Thymus (tissue), 11 donors: ENCODE results near the gene ARHGAP45. TPM values are rescaled to one million over a fixed set of nuclear protein-coding genes. Genes with fewer than 3 reads are reported as not detected.
A peak's percentile ranks its signal among the peaks of the same experiment; 100 is the strongest.

Experiments
- DNase-seq, 9 donors: peaks; one replicate each; pipeline ENCODE4 v3.0.0-alpha.2; 2013; ENCODE audit warnings: low spot score in 9 of 9, low read depth in 6 of 9, missing footprints in 1 of 9
- H3K27ac ChIP-seq, 2 donors: one replicate each; pipeline ENCODE4 v1.5.1; 2013; ENCODE audit warnings: control low read depth in 1 of 2, low read depth in 1 of 2, low read length in 1 of 2, mild to moderate bottlenecking in 1 of 2, moderate library complexity in 1 of 2
- H3K27me3 ChIP-seq, 2 donors: one replicate each; pipeline ENCODE4 v1.5.1; 2013; ENCODE audit warnings: low read length in 1 of 2; ENCODE audit not compliant: control insufficient read depth in 2 of 2, insufficient read depth in 1 of 2
- H3K36me3 ChIP-seq, 2 donors: one replicate each; pipeline ENCODE4 v1.5.1; 2013; ENCODE audit warnings: low read length in 1 of 2, mild to moderate bottlenecking in 1 of 2, moderate library complexity in 1 of 2; ENCODE audit not compliant: control insufficient read depth in 2 of 2, insufficient read depth in 2 of 2
- H3K4me1 ChIP-seq, 2 donors: one replicate each; pipeline ENCODE4 v1.5.1; 2013; ENCODE audit warnings: low read length in 2 of 2; ENCODE audit not compliant: control insufficient read depth in 2 of 2, insufficient read depth in 2 of 2
- H3K4me3 ChIP-seq, 2 donors: one replicate each; pipeline ENCODE4 v1.5.1; 2013; ENCODE audit warnings: low read length in 2 of 2, control low read depth in 1 of 2, mild to moderate bottlenecking in 1 of 2
- H3K9me3 ChIP-seq, 2 donors: one replicate each; pipeline ENCODE4 v1.5.1; 2013; ENCODE audit warnings: low read length in 1 of 2, mild to moderate bottlenecking in 1 of 2; ENCODE audit not compliant: control insufficient read depth in 2 of 2, insufficient read depth in 1 of 2
- WGBS: extraction: QIAGEN DNeasy Blood & Tissue Kit; methylation state at CpG from one replicate; pipeline ENCODE4 v1.1.7; 2013; 5-methylcytosine and 5-hydroxymethylcytosine counted together
- polyA plus RNA-seq: library from polyadenylated mRNA; stranded (reverse); fragments of 200-250 nt; gene quantifications from one replicate; pipeline ENCODE4 v1.2.3, GENCODE V29; 2013
- total RNA-seq: library from RNA; stranded (reverse); fragments of 120-200 nt; gene quantifications from one replicate; pipeline ENCODE4 v1.2.4, GENCODE V29; 2013
- donor health status: healthy.

ARHGAP45 gene
- total and polyA plus RNA-seq, 2 donors = 118 to 295 TPM

DNA sequence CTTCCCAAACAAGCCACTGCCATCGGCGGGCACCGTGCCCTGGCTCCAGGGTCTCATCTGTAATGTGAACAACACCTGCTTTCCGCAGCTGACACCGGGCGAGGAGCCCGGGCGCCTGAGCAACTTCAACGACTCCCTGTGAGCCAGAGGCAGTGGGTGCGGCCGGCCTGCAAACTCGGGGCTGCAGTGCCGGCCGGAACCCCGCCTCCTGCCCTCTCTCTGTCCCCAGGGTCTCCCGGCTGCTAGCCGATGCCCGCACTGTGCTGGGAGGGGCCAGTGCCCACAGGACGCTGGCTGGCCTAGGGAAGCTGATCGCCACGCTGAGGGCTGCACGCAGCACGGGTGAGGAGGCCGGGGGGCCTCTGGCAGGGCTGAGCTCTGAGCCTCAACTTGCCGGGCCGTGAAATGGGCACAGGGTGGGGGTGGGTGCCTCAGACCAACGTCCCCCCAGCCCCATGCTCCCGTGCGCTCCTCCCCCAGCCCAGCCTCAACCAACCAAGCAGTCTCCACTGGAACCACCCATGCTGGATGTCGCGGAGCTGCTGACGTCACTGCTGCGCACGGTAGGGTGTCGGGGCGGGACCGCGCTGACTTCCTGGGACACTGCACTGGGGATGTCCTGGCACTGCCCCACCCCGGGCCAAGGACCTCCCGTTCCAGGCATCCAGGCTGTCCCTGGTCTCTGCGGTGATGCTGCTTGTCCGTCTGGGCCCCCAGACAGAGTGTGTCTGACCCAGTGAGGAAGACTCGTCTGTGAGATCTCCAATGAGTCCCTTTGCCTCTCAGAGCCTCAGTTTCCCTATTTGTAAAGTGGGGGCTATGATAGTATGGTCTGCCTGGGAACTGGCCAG is 24.9 kb upstream of the ARHGAP45 start:
- DNase-seq = no peak
- H3K4me1 ChIP-seq = peaks cover 29 to 45% of the 10 kb centered on the region in 2 donors
- no peak overlapping the region for H3K27ac ChIP-seq
- no peak overlapping the region for H3K4me3 ChIP-seq
- H3K9me3 ChIP-seq = peaks cover 0 to 12% of the 10 kb centered on the region in 2 donors
- peaks cover 31 to 39% of the 10 kb centered on the region in 2 donors for H3K36me3 ChIP-seq
- WGBS = 96% methylated on average over 43 of the region's 43 CpGs
- H3K27me3 ChIP-seq = no peaks in the 10 kb centered on the region

DNA sequence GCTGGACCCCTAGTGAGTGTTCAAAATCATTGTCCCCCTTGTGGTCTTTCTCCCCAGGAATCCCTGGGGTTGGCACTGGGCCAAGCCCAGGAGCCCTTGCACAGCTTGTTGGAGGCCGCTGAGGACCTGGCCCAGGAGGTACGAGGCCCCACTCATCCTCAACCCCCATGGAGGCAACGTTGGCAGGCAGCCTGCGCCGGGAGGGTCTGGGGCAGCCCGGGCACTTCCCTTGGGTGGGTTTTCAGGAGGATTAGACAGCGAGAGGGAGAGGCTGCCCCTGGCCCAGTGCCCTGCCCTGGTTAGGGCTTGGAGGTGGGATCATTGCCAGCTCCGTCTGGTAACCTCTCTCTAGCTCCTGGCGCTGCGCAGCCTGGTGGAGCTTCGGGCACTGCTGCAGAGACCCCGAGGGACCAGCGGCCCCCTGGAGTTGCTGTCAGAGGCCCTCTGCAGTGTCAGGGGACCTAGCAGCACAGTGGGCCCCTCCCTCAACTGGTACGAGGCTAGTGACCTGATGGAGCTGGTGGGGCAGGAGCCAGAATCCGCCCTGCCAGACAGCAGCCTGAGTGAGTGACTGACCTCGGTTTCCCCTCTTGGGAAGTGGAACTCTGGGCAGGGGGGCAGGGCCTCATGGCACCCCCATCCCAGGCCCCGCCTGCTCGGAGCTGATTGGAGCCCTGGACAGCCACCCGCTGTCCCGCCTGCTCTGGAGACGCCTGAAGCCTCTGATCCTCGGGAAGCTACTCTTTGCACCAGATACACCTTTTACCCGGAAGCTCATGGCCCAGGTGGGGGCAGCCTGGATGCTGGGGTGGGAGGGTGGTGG is 24.1 kb upstream of the ARHGAP45 start:
- WGBS = 93% methylated on average over 23 of the region's 23 CpGs
- DNase-seq = no peak
- H3K4me3 ChIP-seq = no peak overlapping the region
- H3K27ac ChIP-seq = no peak overlapping the region
- H3K4me1 ChIP-seq = peaks cover 22 to 38% of the 10 kb centered on the region in 2 donors
- H3K9me3 ChIP-seq = peaks cover 0 to 12% of the 10 kb centered on the region in 2 donors
- no peaks in the 10 kb centered on the region for H3K27me3 ChIP-seq
- H3K36me3 ChIP-seq = peaks cover 29 to 48% of the 10 kb centered on the region in 2 donors

DNA sequence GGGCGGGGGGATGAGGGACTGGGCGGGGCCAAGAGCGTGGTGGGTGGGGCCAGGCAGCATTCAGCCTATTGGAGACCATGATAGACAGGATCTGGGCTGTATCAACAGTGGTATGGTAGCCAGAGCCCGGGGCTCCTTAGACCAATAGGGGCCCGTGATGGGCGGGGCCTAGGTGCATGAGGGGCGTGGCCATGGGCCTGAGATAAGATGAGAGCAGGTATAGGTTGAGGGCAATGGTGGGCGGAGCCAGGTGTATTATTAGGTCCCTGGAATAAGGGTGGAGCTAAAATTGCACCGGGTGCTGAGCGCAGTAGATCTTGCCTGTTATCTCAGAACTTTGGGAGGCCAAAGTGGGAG is 21.7 kb upstream of the ARHGAP45 start:
- Histone ChIP-seq H3K27ac (no peak overlapping the region), H3K4me1 (peaks cover 6 to 17% of the 10 kb centered on the region in 2 donors), H3K9me3 (peaks cover 0 to 12% of the 10 kb centered on the region in 2 donors), H3K27me3 (no peaks in the 10 kb centered on the region), H3K36me3 (peaks cover 29 to 48% of the 10 kb centered on the region in 2 donors), H3K4me3 (no peak overlapping the region)
- WGBS = 93% methylated on average over 10 of the region's 10 CpGs
- DNase-seq = no peak

DNA sequence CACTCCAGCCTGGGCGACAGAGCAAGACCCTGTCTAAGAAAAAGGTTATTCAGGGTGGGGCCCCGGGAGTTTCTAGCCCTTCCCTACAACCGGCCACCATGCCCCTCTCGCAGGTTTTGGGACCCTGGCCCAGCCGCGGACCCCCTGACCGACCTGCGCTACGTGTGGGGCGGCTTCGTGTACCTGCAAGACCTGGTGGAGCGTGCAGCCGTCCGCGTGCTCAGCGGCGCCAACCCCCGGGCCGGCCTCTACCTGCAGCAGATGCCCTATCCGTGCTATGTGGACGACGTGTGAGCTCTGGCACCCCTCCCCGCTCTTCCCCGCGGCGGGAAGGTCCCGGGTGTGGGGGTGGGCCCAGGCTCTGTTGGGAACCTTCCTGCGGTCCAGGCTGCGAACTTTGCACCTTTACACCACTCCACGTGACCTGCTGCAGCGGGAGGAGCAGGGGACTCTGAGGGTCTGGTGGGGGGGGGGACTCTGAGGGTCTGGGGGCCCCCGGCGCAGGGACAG is 20.8 kb upstream of the ARHGAP45 start:
- Histone ChIP-seq H3K9me3 (peaks cover 0 to 16% of the 10 kb centered on the region in 2 donors), H3K27me3 (no peaks in the 10 kb centered on the region), H3K36me3 (peaks cover 31 to 52% of the 10 kb centered on the region in 2 donors), H3K27ac (no peak overlapping the region), H3K4me1 (peaks cover 4 to 7% of the 10 kb centered on the region in 2 donors), H3K4me3 (no peak overlapping the region)
- 96% methylated on average over 33 of the region's 33 CpGs for WGBS
- no peak for DNase-seq

DNA sequence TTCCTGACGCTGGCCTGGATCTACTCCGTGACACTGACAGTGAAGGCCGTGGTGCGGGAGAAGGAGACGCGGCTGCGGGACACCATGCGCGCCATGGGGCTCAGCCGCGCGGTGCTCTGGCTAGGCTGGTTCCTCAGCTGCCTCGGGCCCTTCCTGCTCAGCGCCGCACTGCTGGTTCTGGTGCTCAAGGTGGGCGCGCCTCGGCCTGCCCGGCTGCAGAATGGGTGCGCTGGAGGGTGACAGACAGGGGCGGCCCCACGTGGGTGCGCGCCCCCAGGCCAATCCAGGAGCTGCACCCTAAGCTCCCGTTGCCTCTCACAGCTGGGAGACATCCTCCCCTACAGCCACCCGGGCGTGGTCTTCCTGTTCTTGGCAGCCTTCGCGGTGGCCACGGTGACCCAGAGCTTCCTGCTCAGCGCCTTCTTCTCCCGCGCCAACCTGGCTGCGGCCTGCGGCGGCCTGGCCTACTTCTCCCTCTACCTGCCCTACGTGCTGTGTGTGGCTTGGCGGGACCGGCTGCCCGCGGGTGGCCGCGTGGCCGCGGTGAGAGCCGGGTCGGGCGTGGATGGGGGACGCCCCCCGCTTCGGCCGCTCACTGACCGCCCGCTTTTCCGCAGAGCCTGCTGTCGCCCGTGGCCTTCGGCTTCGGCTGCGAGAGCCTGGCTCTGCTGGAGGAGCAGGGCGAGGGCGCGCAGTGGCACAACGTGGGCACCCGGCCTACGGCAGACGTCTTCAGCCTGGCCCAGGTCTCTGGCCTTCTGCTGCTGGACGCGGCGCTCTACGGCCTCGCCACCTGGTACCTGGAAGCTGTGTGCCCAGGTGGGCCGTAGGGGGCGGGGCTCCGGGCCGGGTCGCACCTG is 19.9 kb upstream of the ARHGAP45 start:
- Histone ChIP-seq H3K9me3 (peaks cover 0 to 25% of the 10 kb centered on the region in 2 donors), H3K4me3 (no peak overlapping the region), H3K27ac (no peak overlapping the region), H3K4me1 (no peaks in the 10 kb centered on the region), H3K27me3 (no peaks in the 10 kb centered on the region), H3K36me3 (peaks cover 35 to 51% of the 10 kb centered on the region in 2 donors)
- DNase-seq = no peak
- 94% methylated on average over 77 of the region's 77 CpGs for WGBS

DNA sequence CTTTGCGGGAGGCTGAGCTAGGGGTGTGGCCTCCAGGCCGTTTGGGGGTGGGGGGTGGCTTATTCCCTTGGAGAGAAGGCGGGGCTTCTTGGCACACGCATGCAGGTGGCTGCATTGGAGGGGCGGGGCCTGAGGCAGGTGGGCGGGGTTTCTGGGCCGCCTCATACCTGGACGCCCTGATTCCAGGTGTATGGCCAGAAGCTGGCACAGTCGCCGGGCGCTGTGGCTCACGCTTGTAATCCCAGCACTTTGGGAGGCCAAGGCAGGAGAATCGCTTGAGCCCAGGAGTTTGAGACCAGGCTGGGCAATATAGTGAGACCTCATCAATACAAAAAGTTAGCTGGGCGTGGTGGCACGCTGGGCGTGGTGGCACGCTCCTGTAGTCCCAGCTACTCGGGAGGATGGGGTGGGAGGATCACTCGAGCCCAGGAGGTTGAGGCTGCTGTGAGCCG is 19.2 kb upstream of the ARHGAP45 start:
- Histone ChIP-seq H3K27ac (no peak overlapping the region), H3K4me1 (no peaks in the 10 kb centered on the region), H3K27me3 (no peaks in the 10 kb centered on the region), H3K36me3 (peaks cover 31 to 45% of the 10 kb centered on the region in 2 donors), H3K9me3 (peaks cover 0 to 26% of the 10 kb centered on the region in 2 donors), H3K4me3 (no peak overlapping the region)
- DNase-seq = no peak
- WGBS = 96% methylated on average over 20 of the region's 20 CpGs

DNA sequence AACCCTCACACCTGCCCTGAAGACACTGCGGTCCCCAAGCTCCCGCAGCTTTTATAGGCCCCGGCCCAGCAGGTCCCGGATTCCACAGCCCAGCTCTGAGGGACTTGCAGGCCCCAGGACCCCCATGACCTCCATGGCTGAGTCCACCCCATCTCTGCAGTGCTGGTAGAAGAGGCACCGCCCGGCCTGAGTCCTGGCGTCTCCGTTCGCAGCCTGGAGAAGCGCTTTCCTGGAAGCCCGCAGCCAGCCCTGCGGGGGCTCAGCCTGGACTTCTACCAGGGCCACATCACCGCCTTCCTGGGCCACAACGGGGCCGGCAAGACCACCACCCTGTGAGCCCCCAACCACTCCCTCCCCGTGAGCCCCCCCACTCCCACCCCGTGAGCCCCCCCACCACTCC is 17.9 kb upstream of the ARHGAP45 start:
- DNase-seq = no peak
- Histone ChIP-seq H3K9me3 (peaks cover 0 to 26% of the 10 kb centered on the region in 2 donors), H3K4me1 (no peaks in the 10 kb centered on the region), H3K27me3 (no peaks in the 10 kb centered on the region), H3K36me3 (peaks cover 31 to 41% of the 10 kb centered on the region in 2 donors), H3K27ac (no peak overlapping the region), H3K4me3 (no peak overlapping the region)
- WGBS = 99% methylated on average over 17 of the region's 17 CpGs

DNA sequence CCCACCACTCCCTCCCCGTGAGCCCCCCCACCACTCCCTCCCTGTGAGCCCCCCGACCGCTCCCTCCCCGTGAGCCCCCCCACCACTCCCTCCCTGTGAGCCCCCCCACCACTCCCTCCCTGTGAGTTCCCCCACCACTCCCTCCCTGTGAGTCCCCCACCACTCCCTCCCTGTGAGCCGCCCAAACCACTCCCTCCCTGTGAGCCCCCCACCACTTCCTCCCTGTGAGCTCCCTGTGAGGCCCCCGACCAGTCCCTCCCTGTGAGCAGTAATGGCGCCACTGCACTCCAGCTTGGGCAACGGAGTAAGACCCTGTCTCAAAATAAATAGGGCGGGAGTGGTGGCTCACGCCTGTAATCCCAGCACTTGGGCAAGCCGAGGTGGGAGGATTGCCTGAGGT is 17.2 kb upstream of the ARHGAP45 start:
- WGBS = 72% methylated on average over 11 of the region's 11 CpGs
- peak in 1 of 9 donors; percentile 61 for DNase-seq
- no peak overlapping the region for H3K4me3 ChIP-seq

More for the DNA sequence above, 17.2 kb upstream of the ARHGAP45 start:
- H3K36me3 ChIP-seq = peaks cover 32 to 43% of the 10 kb centered on the region in 2 donors
- no peak overlapping the region for H3K27ac ChIP-seq
- H3K4me1 ChIP-seq = no peaks in the 10 kb centered on the region
- peaks cover 0 to 26% of the 10 kb centered on the region in 2 donors for H3K9me3 ChIP-seq
- no peaks in the 10 kb centered on the region for H3K27me3 ChIP-seq
